Dedifferentiated amniotic fluid mesenchymal stem cell (primary cell): ENCODE measurements around the gene TMEM91.

Experiments used
- DNase-seq: peaks from one replicate; pipeline ENCODE4 v3.0.0-alpha.2; 2016; ENCODE audit errors: extremely low spot score

TMEM91 gene

DNA sequence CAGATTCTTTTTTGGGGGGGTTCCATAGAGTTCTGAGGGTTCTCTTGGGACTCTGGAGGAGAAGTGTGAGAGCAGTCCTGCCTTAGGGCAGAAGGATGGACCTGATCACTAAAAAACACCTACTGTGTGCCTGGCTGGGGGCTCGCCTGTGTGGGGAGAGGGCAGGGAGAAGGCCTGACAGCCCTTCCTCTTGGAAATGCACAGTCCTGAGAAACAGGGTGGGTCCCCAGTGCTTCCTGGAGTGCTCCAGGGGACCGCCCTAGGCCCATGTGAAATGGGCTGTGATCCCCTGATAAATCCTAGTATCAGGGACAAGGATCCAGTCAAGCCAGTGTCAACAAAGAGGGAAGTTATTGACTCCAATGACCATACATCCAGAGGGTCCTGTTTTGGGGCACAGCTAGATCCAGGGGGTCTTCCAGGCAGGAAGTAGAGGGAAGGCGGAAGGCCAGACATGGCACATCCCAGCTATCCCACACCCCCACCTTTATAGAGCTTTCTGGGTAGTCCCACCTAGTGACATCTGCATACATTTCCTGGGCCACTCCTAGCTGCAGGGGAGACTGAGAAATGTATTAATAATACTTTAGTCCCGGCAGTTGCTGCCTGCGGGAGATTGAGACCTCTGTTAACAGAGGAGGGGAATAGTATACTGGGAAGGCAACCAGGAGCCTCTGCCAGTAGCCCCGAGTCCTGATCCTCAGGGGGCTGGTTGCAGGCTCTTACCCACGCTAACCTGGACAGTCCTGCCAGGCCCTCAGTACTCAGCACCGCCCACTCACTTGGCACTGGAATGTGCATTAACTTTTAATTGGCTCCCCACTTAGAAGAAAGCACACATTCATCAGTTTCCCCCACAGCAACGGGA lies 35.0 kb downstream of the TMEM91 start:
- no peak for DNase-seq

DNA sequence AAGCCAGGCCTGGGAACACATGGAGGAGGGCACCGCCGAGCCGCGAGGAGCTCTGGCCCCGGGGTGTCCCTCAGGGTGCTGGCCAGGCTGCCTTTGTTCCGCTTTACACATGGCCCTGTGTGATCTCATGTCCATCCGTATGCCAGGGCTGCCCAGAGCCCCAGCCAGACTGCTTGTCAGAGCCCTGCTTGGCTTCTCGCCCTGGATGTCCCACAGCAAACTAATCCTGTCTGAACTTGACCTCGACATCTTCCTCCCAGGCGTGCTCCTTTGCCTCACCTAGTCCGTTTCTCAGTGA lies 35.6 kb downstream of the TMEM91 start:
- DNase-seq: no peak

DNA sequence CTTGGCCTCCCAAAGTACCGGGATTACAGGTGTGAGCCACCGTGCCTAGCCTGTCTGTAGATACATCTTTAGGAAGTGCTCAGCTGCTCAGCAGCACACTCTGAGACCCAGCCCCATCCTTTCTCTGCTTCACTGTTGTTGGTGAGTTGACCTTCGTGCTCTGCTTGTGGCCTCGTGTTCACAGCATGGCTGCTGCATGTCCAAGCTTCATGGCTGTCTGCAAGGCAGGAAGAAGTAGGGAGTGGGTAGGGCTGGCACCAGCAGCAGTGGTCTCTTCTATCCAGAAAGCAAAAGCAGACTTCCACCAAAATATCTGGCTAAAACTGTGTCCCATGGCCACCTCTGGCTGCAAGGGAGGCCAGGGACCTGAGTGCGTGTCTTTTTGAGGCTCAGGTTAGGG lies 36.6 kb downstream of the TMEM91 start:
- no peak for DNase-seq

- DNase-seq: no peak
These were observed 37.6 kb downstream of the TMEM91 start for GRCh38 chr19:41413947-41414346.

GRCh38 chr19:41414461-41414860 lies 38.1 kb downstream of the TMEM91 start:
- no peak for DNase-seq

DNA sequence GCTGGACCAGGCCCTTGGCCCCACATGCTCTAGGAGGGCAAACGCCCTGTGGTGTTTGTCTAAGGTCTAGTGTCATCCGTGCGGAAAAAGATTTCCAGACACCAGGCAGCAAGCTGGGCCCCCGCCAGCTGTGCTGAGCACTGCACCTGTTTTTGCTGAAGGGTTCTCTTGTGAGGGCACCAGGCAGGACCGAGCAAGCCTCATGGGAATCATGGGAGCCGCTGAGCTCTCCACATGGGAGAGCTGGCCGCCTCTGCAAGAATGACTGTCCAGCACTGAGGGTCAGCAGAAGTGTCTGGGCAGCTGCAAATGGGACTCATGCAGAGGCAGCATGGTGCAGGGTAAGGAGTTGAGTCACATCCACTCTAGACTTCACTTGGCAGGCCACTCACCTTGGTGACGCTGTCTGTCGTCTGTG lies 38.8 kb downstream of the TMEM91 start:
- no peak for DNase-seq

- no peak for DNase-seq
These were observed 39.9 kb downstream of the TMEM91 start for GRCh38 chr19:41416194-41416674.

- DNase-seq: no peak
These were observed 44.0 kb downstream of the TMEM91 start for GRCh38 chr19:41420101-41420880.

- no peak for DNase-seq
These were observed 45.0 kb downstream of the TMEM91 start for GRCh38 chr19:41421314-41421713.

DNA sequence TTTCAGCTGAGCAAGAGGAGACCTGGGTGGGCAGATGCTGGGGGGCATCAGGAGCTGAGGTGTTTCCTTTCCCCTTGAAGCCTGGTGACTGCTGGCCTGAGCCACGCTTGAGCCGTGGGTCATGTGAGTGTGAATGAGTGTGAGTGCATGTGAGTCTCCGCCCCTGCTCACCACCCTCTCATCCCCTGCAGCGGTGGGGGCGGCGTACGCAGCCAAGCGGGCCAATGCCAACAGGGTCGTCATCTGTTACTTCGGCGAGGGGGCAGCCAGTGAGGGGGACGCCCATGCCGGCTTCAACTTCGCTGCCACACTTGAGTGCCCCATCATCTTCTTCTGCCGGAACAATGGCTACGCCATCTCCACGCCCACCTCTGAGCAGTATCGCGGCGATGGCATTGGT lies 45.6 kb downstream of the TMEM91 start:
- DNase-seq: no peak

GRCh38 chr19:41422456-41422855 lies 46.1 kb downstream of the TMEM91 start:
- no peak for DNase-seq

GRCh38 chr19:41422955-41423354 lies 46.6 kb downstream of the TMEM91 start:
- no peak for DNase-seq

- no peak for DNase-seq
These were observed 48.2 kb downstream of the TMEM91 start for GRCh38 chr19:41424335-41425173.

DNA sequence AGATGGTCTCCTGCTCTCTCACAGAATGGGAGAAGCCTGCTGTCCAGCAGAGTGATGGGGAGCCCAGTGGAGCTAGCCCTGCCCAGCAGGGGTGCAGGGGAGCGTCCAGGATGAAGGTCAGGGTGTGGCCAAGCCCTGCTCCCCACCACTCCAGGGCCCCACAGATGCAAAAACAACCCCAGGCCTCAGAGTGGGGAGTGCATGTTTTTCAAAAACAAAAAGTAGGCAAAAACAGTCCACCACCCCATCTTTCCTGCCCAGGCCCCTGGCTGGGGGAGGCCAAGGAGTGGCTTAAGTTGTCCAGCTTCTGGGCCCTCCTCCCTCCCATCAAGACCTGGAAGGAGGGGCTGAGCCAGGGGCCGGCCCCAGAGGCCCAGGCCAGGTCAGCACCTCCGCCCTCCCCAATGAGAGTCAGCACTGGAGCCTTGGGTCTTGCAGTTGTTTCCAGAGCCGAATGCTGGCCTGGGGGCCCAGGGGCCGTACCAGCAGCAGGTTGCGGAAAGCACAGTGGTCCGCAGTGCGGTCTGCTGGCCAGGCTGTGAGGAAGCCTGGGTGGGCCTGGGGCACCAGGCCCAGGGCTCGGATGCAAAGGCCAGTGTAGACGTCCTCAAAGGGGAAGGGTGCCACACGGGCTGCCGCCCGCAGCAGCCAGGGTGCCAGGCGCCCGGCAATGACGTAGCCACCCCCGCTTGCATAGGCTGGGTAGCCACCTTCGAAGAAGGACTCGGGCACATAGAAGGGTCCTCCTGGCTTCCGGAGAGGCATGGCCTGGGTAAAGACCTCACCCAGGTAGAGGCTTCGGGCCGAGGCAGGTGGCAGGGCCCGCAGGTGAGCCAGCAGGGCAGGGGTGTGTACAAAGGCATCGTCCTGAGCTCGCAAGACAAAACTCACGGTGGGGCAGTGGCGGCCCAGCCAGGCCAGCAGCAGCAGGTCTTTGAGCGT lies 49.1 kb downstream of the TMEM91 start:
- DNase-seq: no peak

DNA sequence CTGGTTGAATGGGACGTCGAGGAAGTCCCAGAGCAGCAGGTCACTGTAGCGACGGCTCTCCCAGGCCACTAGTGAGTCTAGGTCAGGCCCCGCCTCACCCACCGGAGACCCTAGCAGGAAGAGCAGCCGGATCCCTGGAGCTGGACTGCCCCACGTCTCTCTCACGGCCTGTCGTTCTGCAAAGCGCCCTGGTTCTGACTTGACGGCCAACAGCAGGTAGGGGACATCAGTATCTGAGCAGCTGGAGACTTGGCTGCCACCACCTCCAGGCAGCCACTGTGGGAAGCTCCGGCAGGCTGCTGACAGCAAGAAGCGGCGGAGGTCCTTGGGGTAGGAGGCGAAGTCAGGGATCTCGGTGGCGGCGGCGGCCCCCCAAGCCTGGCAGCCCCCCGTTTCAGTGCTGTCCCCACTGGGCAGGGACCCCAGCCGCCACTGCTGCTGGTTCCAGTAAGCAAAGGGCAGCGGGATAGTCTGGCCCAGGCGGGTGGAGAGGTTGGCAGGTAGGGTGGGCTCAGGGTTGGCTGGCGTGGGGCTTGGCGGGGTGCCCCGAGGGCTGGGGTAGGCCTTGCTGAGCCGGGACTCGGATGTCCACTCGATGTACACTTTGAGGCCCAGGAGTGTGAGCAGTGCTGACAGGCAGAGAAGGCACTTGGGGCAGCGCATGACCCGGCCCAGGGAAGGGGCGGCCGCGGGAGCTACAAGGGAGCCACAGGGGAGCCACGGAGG lies 49.9 kb downstream of the TMEM91 start:
- no peak for DNase-seq

DNA sequence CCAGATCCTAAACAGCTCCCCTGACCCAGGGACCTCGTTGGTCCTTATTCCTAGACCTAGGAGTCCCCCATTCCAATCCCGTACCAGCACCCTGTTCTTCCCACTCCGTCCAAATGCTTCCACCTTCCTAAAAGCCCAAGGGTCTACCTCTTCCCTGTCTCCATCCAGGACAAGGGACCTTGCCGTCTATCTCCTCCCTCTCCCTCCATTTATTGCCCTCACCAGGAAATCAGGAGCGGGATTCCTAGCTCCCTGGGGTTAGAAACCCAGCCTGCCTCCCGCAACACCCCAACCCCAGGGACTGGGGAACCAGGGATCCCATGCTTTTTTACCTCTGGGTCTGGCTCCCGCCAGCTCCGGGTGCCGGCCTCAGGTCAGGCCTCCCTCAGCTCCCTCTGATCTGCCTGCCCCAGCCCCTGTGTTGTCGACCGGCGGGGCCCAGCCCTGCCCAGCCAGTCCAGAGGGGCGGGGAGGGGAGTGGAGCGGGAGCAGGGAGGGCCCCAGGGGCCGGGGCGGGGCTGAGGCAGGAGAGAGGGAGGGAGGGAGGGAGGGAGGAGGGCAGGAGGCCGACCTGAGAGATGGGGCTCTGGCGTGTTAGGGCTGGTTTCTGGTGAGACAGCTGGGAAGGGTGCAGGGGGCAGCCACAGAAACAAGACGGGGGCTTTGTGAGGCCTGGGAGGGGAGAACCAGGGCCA lies 50.8 kb downstream of the TMEM91 start, which contains the start of gene B3GNT8:
Gene B3GNT8 (minus strand): TSS at position 423 of the 695 bp plus-strand sequence. CDS start 596 bp downstream, outside the sequence.
- no peak for DNase-seq

DNA sequence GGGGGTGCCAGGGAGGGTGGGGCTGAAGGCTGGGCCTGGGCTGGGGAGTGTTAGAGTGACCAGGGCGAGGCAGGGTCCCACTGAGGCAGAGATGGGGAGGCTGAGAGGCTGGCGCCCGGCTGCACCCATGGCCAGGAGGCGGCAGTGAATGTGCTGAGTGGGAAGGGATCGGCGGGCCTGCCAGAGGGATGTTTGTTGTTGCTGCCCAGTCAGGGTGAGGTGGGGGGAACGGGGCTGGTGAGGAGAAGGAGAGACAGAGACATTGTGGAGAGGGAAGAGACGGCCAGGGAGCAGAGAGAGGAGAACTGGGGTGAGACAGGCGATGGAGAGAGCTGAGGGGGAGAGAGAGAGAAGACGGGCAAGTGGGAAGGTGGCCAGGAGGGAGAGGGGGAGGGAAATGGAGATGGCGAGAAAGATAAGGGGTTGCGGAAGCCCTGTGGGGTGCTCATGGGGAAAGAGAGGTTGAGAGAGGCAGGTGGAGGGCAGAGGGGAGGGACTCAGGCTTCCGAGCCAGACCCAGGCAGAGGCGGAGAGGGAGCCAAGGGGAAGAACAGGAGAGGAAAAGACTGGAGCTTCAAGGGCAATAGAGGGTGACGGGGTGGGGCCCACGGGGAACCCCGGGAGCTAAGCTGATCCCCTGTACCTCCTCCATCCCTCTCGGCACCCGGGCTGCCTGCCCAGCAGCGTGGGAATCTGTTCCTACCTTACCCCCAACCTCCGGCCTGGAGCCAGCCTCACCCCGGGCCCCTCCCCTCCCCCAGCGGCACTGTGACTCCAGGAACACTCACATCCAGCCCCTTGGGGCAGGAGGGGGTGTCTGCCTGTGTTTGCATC lies 51.5 kb downstream of the TMEM91 start:
- no peak for DNase-seq

DNA sequence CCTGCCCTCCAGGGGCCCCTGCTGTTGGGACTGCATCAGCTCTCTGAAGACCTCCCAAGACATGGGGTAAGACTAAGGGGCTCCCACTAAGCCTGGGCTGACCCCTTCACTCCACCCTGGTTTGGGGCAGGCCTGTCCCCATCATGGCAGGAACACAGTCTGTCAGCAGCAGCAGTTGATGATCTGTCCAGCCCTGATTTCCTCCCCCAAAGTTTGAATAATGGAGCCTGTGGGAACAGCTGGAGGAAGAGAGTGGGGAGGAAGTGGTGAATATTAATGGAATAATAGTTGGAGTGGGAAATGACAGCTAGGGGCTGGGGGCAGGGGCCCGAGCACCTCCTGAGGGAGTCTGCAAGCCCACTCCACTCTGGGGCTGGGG lies 52.1 kb downstream of the TMEM91 start:
- no peak for DNase-seq

- no peak for DNase-seq
These were observed 54.6 kb downstream of the TMEM91 start for GRCh38 chr19:41430922-41431321.
